Endothelial cell of umbilical vein (primary cell): ENCODE measurements around the gene DLX6. TPM values are rescaled to one million over a fixed set of nuclear protein-coding genes. Genes with fewer than 3 reads are reported as not detected.

Source experiments
- BruUV-seq: library from RNA; stranded (reverse); fragments of 400-500 nt; replicated peaks from 2 replicates; lab custom pipeline; 2021; lab: Mats Ljungman, UMichigan
- CTCF ChIA-PET: fragments of 300-600, 350-600 bp; sonication (Branson Sonifier 250); formaldehyde crosslinking; loops from one replicate; lab custom pipeline; 2021; ENCODE audit warnings: antibody characterized with exemption, inconsistent platforms; lab: Charles Lee
- POLR2A ChIA-PET: fragments of 300-600, 350-600 bp; sonication (Branson Sonifier 250); formaldehyde crosslinking; loops from one replicate; lab custom pipeline; 2021; ENCODE audit warnings: antibody characterized with exemption, inconsistent platforms; lab: Charles Lee
- DNase-seq: peaks from one replicate; pipeline ENCODE4 v3.0.0-alpha.2; 2011; ENCODE audit warnings: low read depth, low spot score
- FAIRE-seq: peaks from 2 replicates; lab custom pipeline; 2011; peaks lifted over from hg19 to GRCh38; lab: Jason Lieb, UNC
- H2AFZ ChIP-seq: 2 replicates; pipeline ENCODE4 v1.6.0; 2012; ENCODE audit warnings: low read depth, low read length, control low read depth, inconsistent platforms
- H3K27ac ChIP-seq: 2 replicates; pipeline ENCODE4 v1.5.1; 2011; ENCODE audit warnings: low read depth, mild to moderate bottlenecking, control low read depth, low read length, moderate library complexity; ENCODE audit not compliant: insufficient read depth
- H3K27me3 ChIP-seq, 2 experiments: 2 replicates each; pipeline versions ENCODE4 v1.6.0 to v1.6.1; 2011; ENCODE audit warnings: low read length in 2 of 2, mixed read lengths in 1 of 2; ENCODE audit not compliant: control insufficient read depth in 2 of 2, insufficient read depth in 2 of 2
- H3K36me3 ChIP-seq, 2 experiments: 2 replicates in 1 of 2; 3 replicates in 1 of 2; pipeline ENCODE4 v1.5.1; 2011; ENCODE audit warnings: low read length in 2 of 2, mild to moderate bottlenecking in 1 of 2, moderate library complexity in 1 of 2; ENCODE audit not compliant: control insufficient read depth in 2 of 2, insufficient read depth in 2 of 2; ENCODE audit errors: extremely low read depth in 1 of 2
- H3K4me1 ChIP-seq: 3 replicates; pipeline ENCODE4 v1.5.1; 2011; ENCODE audit warnings: mild to moderate bottlenecking, low read length; ENCODE audit not compliant: control insufficient read depth, insufficient read depth; ENCODE audit errors: extremely low read depth
- H3K4me2 ChIP-seq: 2 replicates; pipeline ENCODE4 v1.6.1; 2011; ENCODE audit warnings: low read length, control low read depth, mixed read lengths; ENCODE audit not compliant: insufficient read depth
- H3K4me3 ChIP-seq, 3 experiments: fragments of 200-600 bp in 1 of 3; sonication (generic), shearing (Covaris generic) in 1 of 3; replicated peaks in 1 of 3; 2 replicates each; pipeline ENCODE4 v1.5.1; 2011 to 2016; ENCODE audit warnings: control low read depth in 3 of 3, low read length in 3 of 3, mild to moderate bottlenecking in 2 of 3, inconsistent platforms in 1 of 3, low read depth in 1 of 3, moderate library complexity in 1 of 3; ENCODE audit not compliant: insufficient read depth in 1 of 3
- H3K79me2 ChIP-seq: 2 replicates; pipeline ENCODE4 v1.6.0; 2012; ENCODE audit warnings: low read length, inconsistent platforms; ENCODE audit not compliant: control insufficient read depth, insufficient read depth
- H3K9ac ChIP-seq: replicated peaks from 2 replicates; pipeline ENCODE3; 2011; ENCODE audit warnings: low read length, control low read depth; ENCODE audit not compliant: insufficient read depth; ENCODE audit errors: extremely low read depth
- H3K9me1 ChIP-seq: replicated peaks from 3 replicates; pipeline ENCODE4 v1.6.0; 2011; ENCODE audit warnings: mild to moderate bottlenecking, low read length; ENCODE audit not compliant: control insufficient read depth, insufficient read depth; ENCODE audit errors: extremely low read depth
- H3K9me3 ChIP-seq: replicated peaks from 2 replicates; pipeline ENCODE4 v1.5.1; 2012; ENCODE audit warnings: low read length, inconsistent platforms; ENCODE audit not compliant: control insufficient read depth, insufficient read depth
- H4K20me1 ChIP-seq: replicated peaks from 2 replicates; pipeline ENCODE3; 2011; ENCODE audit warnings: mild to moderate bottlenecking, low read length; ENCODE audit not compliant: control insufficient read depth, insufficient read depth; ENCODE audit errors: extremely low read depth
- CTCF ChIP-seq, 2 donors: IDR thresholded peaks; 1 replicate in 1 of 2; 2 replicates in 1 of 2; pipeline ENCODE4 v1.5.1; 2011; ENCODE audit warnings: low read length in 2 of 2, mild to moderate bottlenecking in 2 of 2, moderate library complexity in 2 of 2, control low read depth in 1 of 2, inconsistent platforms in 1 of 2, low read depth in 1 of 2; ENCODE audit not compliant: insufficient read depth in 1 of 2; ENCODE audit errors: extremely low read depth in 1 of 2
- EZH2 ChIP-seq: IDR thresholded peaks from 2 replicates; pipeline ENCODE4 v1.6.1; 2012; ENCODE audit warnings: borderline replicate concordance, low read depth, mild to moderate bottlenecking, moderate library complexity, low read length, inconsistent platforms; ENCODE audit not compliant: severe bottlenecking
- FOS ChIP-seq: IDR thresholded peaks from 2 replicates; pipeline ENCODE4 v1.6.1; 2011; ENCODE audit warnings: mild to moderate bottlenecking, low read length, moderate library complexity, borderline replicate concordance; ENCODE audit not compliant: insufficient read depth
- MAX ChIP-seq: IDR thresholded peaks from 2 replicates; pipeline ENCODE4 v1.6.1; 2011; ENCODE audit not compliant: insufficient read depth, insufficient read length
- POLR2A ChIP-seq: IDR thresholded peaks from 2 replicates; pipeline ENCODE4 v1.6.1; 2012; ENCODE audit warnings: low read depth, mild to moderate bottlenecking, control low read depth, low read length
- POLR2AphosphoS5 ChIP-seq: IDR thresholded peaks from 2 replicates; pipeline ENCODE4 v1.6.1; 2012; ENCODE audit warnings: low read depth, mild to moderate bottlenecking, control low read depth, low read length, moderate library complexity; ENCODE audit not compliant: insufficient read depth
- dilution Hi-C: fragments of 300-500 bp; cut with MboI; formaldehyde crosslinking; loops from one replicate; pipeline ENCODE4 v1.15.0; 2019; ENCODE audit warnings: low sequenced_read_pairs; ENCODE audit not compliant: extremely low pct_ligation_motif_present
- intact Hi-C: fragments of 100-400 bp; cut with micrococcal nuclease; formaldehyde crosslinking; loops from one replicate; pipeline ENCODE4 v1.10.0; 2022
- polyA plus RNA-seq, 4 experiments: library from polyadenylated mRNA; depleted of rRNA in 3 of 4; stranded (reverse) in 3 of 4; unstranded in 1 of 4; fragments of >200 nt; gene quantifications; 2 replicates each; pipeline versions ENCODE4 v1.2.1 to v1.2.3, GENCODE V29; 2011 to 2012; ENCODE audit warnings: missing spikeins in 1 of 4
- total RNA-seq: library from RNA; stranded (reverse); gene quantifications from 2 replicates; pipeline ENCODE4 v1.2.3, GENCODE V29; 2021

Gene DLX6
- total and polyA plus RNA-seq, 2 donors (not counting 3 experiments of a cell fraction or from before 2014, with no cell fraction given): not detected

GRCh38 chr7:97016381-97017191 is 11.2 kb downstream of the DLX6 start:
- CTCF ChIA-PET: interaction anchor here (7.4 kb wide), 1 partner anchor 10 kb away, joined by 48 read pairs; no protein-coding TSS in a partner anchor
- intact Hi-C loops: loop anchor here (2.0 kb wide), 1 partner anchor 14 kb away; no protein-coding TSS in a partner anchor
- FAIRE-seq: no peak
- Histone ChIP-seq H3K4me2 (no peak overlapping the region), H3K9ac (no peak overlapping the region), H4K20me1 (no peaks in the 10 kb centered on the region), H3K36me3 (no peaks in the 10 kb centered on the region), H3K79me2 (no peaks in the 10 kb centered on the region), H3K9me1 (no peaks in the 10 kb centered on the region), H3K27ac (no peak overlapping the region), H3K27me3 (peaks cover 96 to 98% of the 10 kb centered on the region in 2 experiments), H3K4me1 (no peaks in the 10 kb centered on the region), H2AFZ (no peak overlapping the region), H3K4me3 (no peak overlapping the region), H3K9me3 (no peaks in the 10 kb centered on the region)
- no TSS peak for BruUV-seq
- DNase-seq: no peak
- POLR2A ChIA-PET: no interaction called here
- dilution Hi-C loops: no loop called here
- TF ChIP-seq EZH2 (peak; percentile 64), MAX (no peak), POLR2AphosphoS5 (no peak), POLR2A (no peak), FOS (no peak), CTCF (IDR thresholded peaks at IDR 0.05; ENCODE audit: extremely low read depth in 1 of 2, insufficient read depth in 1 of 2, low read depth in 1 of 2, low read length in 2 of 2) (no peak)
